GM12873 (cell line): ENCODE data around the gene MXI1.

Experiments
- CTCF ChIP-seq: IDR thresholded peaks from 2 replicates; pipeline ENCODE4 v1.5.1; 2012; ENCODE audit warnings: low read depth, mild to moderate bottlenecking, moderate library complexity, low read length, control low read depth; ENCODE audit not compliant: insufficient read depth; ENCODE audit errors: missing control alignments

Gene MXI1

GRCh38 chr10:110300486-110300986 lies 93.1 kb downstream of the MXI1 start:
- no peak for TF ChIP-seq CTCF

GRCh38 chr10:110303681-110304080 lies 96.3 kb downstream of the MXI1 start:
- TF ChIP-seq CTCF, result no peak

- TF ChIP-seq CTCF, result no peak
These were observed 97.0 kb downstream of the MXI1 start for GRCh38 chr10:110304394-110304779.

- TF ChIP-seq CTCF, result no peak
These were observed 97.5 kb downstream of the MXI1 start, which contains the start of gene SMNDC1 for GRCh38 chr10:110304780-110305421. TSS of gene SMNDC1 (minus strand) at chr10:110304920. CDS start at chr10:110303587, 1,333 bp downstream.

GRCh38 chr10:110305767-110306451 lies 98.5 kb downstream of the MXI1 start:
- peak; percentile 62 for TF ChIP-seq CTCF

GRCh38 chr10:110306452-110306768 lies 99.0 kb downstream of the MXI1 start:
- no peak for TF ChIP-seq CTCF

- TF ChIP-seq CTCF, result no peak
These were observed 100.4 kb downstream of the MXI1 start for GRCh38 chr10:110307805-110308204.
